ENCODE measurements around the gene FUT8.

- TF ChIP-seq CTCF (IDR thresholded peaks at IDR 0.05) (no peak), YY1 (IDR thresholded peaks at IDR 0.05; ENCODE audit: low read depth) (no peak), NFIC (IDR thresholded peaks at IDR 0.05; ENCODE audit: borderline replicate concordance) (no peak)
Observed at GRCh38 chr14:65382586-65382985, 29.9 kb upstream of the FUT8 start.
